ENCODE data around the gene TBC1D19.

The TBC1D19 gene

GRCh38 chr4:26786916-26787315, 203.0 kb downstream of the TBC1D19 start:
- DNase-seq, result no peak

- no peak for DNase-seq
These were observed 203.8 kb downstream of the TBC1D19 start for GRCh38 chr4:26787461-26788340.

GRCh38 chr4:26788341-26788733, 204.5 kb downstream of the TBC1D19 start:
- no peak for DNase-seq

GRCh38 chr4:26789208-26789607, 205.3 kb downstream of the TBC1D19 start:
- no peak for DNase-seq

- no peak for DNase-seq
These were observed 207.5 kb downstream of the TBC1D19 start for GRCh38 chr4:26791346-26791745.

GRCh38 chr4:26792639-26793038, 208.8 kb downstream of the TBC1D19 start:
- no peak for DNase-seq

- DNase-seq, result no peak
These were observed 209.9 kb downstream of the TBC1D19 start for GRCh38 chr4:26793735-26794134.

GRCh38 chr4:26796081-26796480, 212.2 kb downstream of the TBC1D19 start:
- DNase-seq, result no peak

GRCh38 chr4:26802790-26803189, 218.9 kb downstream of the TBC1D19 start:
- no peak for DNase-seq

- no peak for DNase-seq
These were observed 219.5 kb downstream of the TBC1D19 start for GRCh38 chr4:26803211-26803861.

GRCh38 chr4:26804451-26804850, 220.6 kb downstream of the TBC1D19 start:
- DNase-seq, result no peak

GRCh38 chr4:26804925-26805324, 221.0 kb downstream of the TBC1D19 start:
- DNase-seq, result no peak

Measured in activated CD4-positive, alpha-beta T cell treated with anti-CD3 and anti-CD28 coated beads for 1 hour (primary cell).